ENCODE measurements around the gene DCC.

The DCC gene

DNA sequence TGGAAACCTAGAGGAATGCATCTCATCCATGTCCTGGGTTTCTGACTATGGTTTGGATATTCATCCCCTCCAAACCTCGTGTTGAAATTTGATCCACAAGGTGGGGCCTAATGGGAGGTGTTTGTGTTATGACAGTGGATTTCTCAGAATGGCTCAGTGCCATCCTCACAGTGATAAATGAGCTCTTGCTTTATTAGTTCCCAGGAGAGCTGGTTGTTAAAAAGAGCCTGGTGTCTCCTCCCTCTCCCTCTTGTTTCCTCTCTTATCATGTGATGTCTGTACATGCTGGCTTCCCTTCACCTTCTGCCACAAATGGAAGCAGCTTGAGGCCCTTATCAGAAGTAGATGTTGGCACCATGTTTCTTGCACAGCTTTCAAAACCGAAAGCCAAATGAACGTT lies 424.3 kb downstream of the DCC start:
- Histone ChIP-seq H3K79me2 (ENCODE audit: low read length) (no peaks in the 10 kb centered on the region), H3K9ac (ENCODE audit: low read length) (no peak overlapping the region), H3K4me3 (ENCODE audit: low read length) (no peak overlapping the region), H3K9me2 (replicated peaks; ENCODE audit: insufficient read depth, low read length) (no peaks in the 10 kb centered on the region), H3K27me3 (replicated peaks; ENCODE audit: insufficient read depth, low read length) (no peaks in the 10 kb centered on the region), H3F3A (ENCODE audit: insufficient read depth, low read length) (no peaks in the 10 kb centered on the region), H2AFZ (ENCODE audit: low read length) (no peak overlapping the region), H4K20me1 (ENCODE audit: insufficient read depth, low read length) (no peaks in the 10 kb centered on the region), H3K4me1 (ENCODE audit: low read length) (no peaks in the 10 kb centered on the region), H3K9me3 (replicated peaks; ENCODE audit: insufficient read depth, low read length) (no peaks in the 10 kb centered on the region), H3K36me3 (replicated peaks; ENCODE audit: insufficient read depth, low read length) (no peaks in the 10 kb centered on the region), H3K4me2 (ENCODE audit: low read depth, low read length) (no peak overlapping the region), H3K27ac (ENCODE audit: low read length) (no peak overlapping the region)
- no peak for DNase-seq
- TF ChIP-seq, protein P1, sequence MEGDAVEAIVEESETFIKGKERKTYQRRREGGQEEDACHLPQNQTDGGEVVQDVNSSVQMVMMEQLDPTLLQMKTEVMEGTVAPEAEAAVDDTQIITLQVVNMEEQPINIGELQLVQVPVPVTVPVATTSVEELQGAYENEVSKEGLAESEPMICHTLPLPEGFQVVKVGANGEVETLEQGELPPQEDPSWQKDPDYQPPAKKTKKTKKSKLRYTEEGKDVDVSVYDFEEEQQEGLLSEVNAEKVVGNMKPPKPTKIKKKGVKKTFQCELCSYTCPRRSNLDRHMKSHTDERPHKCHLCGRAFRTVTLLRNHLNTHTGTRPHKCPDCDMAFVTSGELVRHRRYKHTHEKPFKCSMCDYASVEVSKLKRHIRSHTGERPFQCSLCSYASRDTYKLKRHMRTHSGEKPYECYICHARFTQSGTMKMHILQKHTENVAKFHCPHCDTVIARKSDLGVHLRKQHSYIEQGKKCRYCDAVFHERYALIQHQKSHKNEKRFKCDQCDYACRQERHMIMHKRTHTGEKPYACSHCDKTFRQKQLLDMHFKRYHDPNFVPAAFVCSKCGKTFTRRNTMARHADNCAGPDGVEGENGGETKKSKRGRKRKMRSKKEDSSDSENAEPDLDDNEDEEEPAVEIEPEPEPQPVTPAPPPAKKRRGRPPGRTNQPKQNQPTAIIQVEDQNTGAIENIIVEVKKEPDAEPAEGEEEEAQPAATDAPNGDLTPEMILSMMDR (IDR thresholded peaks at IDR 0.05; ENCODE audit: low read length) = no peak
- TF ChIP-seq EZH2phosphoT487 (IDR thresholded peaks at IDR 0.05; ENCODE audit: low read length) (no peak), EZH2 (optimal IDR thresholded peaks at IDR 0.05; ENCODE audit: low read depth, low read length) (no peak)

DNA sequence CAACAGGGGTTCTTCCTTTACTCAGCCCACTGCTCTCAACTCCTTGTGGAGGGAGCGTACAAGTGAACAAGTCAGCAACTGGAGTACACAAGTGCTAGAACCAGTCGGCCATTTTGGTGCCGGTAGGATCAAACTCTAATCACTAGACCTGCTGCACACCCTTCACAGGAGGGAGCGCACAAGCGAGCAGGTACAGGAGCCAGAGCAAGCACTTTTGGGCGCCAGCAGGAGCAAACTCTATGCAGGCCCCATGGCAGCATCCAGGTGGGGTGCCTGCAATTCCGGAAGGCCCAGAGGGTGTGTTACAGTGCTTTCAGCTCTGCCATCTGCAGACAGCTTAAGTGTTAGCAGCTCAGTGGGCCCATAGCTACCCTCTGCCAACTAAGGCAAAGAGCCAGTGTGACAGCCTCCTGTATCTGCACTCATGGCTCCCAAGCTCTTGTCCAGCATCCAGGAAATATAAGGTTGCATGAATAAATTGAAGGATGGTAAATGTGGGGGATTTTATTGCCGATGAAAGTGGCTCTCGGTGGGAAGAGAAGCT lies 426.1 kb downstream of the DCC start:
- TF ChIP-seq EZH2 (optimal IDR thresholded peaks at IDR 0.05; ENCODE audit: low read depth, low read length) = no peak
- no peak for TF ChIP-seq EZH2phosphoT487 (IDR thresholded peaks at IDR 0.05; ENCODE audit: low read length)
- TF ChIP-seq, protein P1 (IDR thresholded peaks at IDR 0.05; ENCODE audit: low read length) = no peak
- Histone ChIP-seq H3K4me3 (ENCODE audit: low read length) (no peak overlapping the region), H3K4me2 (ENCODE audit: low read depth, low read length) (no peak overlapping the region), H3K9me3 (replicated peaks; ENCODE audit: insufficient read depth, low read length) (no peaks in the 10 kb centered on the region), H3K9ac (ENCODE audit: low read length) (no peak overlapping the region), H3K27ac (ENCODE audit: low read length) (no peak overlapping the region), H3K36me3 (replicated peaks; ENCODE audit: insufficient read depth, low read length) (no peaks in the 10 kb centered on the region), H3K4me1 (ENCODE audit: low read length) (no peaks in the 10 kb centered on the region), H2AFZ (ENCODE audit: low read length) (no peak overlapping the region), H3K27me3 (replicated peaks; ENCODE audit: insufficient read depth, low read length) (no peaks in the 10 kb centered on the region), H3K79me2 (ENCODE audit: low read length) (no peaks in the 10 kb centered on the region), H4K20me1 (ENCODE audit: insufficient read depth, low read length) (no peaks in the 10 kb centered on the region), H3K9me2 (replicated peaks; ENCODE audit: insufficient read depth, low read length) (no peaks in the 10 kb centered on the region), H3F3A (ENCODE audit: insufficient read depth, low read length) (no peaks in the 10 kb centered on the region)
- DNase-seq = no peak

DNA sequence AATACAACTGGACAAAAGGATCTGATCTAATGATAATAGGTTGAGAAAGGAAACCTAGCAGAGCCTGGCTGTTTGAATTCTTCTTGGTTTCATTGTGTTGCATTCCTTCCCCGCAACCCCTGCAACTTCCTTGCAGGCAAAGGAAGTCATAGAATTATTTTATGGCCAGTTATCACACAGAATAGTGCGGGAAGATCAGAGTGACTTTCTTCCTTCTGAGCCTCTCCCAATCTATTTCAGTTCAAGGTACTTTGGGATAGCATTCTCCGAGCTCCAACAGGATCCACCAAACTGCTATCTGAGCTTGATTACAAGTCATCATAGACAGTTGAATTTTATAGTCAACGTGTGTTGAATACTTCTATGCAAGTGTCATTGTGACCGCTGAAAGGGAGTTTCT lies 441.1 kb downstream of the DCC start:
- Histone ChIP-seq H3K36me3 (replicated peaks; ENCODE audit: insufficient read depth, low read length) (no peaks in the 10 kb centered on the region), H4K20me1 (ENCODE audit: insufficient read depth, low read length) (no peaks in the 10 kb centered on the region), H3K9me3 (replicated peaks; ENCODE audit: insufficient read depth, low read length) (no peaks in the 10 kb centered on the region), H3K79me2 (ENCODE audit: low read length) (no peaks in the 10 kb centered on the region), H3K4me3 (ENCODE audit: low read length) (no peak overlapping the region), H3F3A (ENCODE audit: insufficient read depth, low read length) (no peaks in the 10 kb centered on the region), H3K4me2 (ENCODE audit: low read depth, low read length) (no peak overlapping the region), H3K4me1 (ENCODE audit: low read length) (no peaks in the 10 kb centered on the region), H3K9me2 (replicated peaks; ENCODE audit: insufficient read depth, low read length) (no peaks in the 10 kb centered on the region), H2AFZ (ENCODE audit: low read length) (no peak overlapping the region), H3K27ac (ENCODE audit: low read length) (no peak overlapping the region), H3K27me3 (replicated peaks; ENCODE audit: insufficient read depth, low read length) (no peaks in the 10 kb centered on the region), H3K9ac (ENCODE audit: low read length) (no peak overlapping the region)
- TF ChIP-seq, protein P1 (IDR thresholded peaks at IDR 0.05; ENCODE audit: low read length) = no peak
- TF ChIP-seq EZH2 (optimal IDR thresholded peaks at IDR 0.05; ENCODE audit: low read depth, low read length) (no peak), EZH2phosphoT487 (IDR thresholded peaks at IDR 0.05; ENCODE audit: low read length) (no peak)
- DNase-seq = no peak

Data from MM.1S (cell line).